Measurements from ENCODE around the gene IDI1. TPM values are rescaled to one million over a fixed set of nuclear protein-coding genes. Genes with fewer than 3 reads are reported as not detected.

The IDI1 gene
- total RNA-seq, 1 experiment from 2014 or later: 47.2 TPM

DNA sequence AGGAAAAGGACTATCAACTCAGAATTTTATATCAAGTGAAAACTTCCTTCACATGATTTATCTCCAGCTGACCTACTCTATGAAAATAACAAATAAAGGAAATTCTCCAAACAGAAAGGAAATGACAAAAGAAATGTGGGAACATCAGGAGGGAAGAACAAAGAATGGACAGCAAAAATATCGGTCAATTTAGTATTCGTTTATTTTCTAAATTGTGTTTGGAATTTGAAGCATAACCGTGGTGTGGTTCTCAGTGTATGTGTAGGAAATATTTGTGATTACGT is 16.0 kb upstream of the IDI1 start (continued):
- TF ChIP-seq GRHL2 (CRISPR knock-in tag; IDR thresholded peaks at IDR 0.05; ENCODE audit: insufficient replicate concordance, severe bottlenecking): no peak
- TF ChIP-seq, protein P1, sequence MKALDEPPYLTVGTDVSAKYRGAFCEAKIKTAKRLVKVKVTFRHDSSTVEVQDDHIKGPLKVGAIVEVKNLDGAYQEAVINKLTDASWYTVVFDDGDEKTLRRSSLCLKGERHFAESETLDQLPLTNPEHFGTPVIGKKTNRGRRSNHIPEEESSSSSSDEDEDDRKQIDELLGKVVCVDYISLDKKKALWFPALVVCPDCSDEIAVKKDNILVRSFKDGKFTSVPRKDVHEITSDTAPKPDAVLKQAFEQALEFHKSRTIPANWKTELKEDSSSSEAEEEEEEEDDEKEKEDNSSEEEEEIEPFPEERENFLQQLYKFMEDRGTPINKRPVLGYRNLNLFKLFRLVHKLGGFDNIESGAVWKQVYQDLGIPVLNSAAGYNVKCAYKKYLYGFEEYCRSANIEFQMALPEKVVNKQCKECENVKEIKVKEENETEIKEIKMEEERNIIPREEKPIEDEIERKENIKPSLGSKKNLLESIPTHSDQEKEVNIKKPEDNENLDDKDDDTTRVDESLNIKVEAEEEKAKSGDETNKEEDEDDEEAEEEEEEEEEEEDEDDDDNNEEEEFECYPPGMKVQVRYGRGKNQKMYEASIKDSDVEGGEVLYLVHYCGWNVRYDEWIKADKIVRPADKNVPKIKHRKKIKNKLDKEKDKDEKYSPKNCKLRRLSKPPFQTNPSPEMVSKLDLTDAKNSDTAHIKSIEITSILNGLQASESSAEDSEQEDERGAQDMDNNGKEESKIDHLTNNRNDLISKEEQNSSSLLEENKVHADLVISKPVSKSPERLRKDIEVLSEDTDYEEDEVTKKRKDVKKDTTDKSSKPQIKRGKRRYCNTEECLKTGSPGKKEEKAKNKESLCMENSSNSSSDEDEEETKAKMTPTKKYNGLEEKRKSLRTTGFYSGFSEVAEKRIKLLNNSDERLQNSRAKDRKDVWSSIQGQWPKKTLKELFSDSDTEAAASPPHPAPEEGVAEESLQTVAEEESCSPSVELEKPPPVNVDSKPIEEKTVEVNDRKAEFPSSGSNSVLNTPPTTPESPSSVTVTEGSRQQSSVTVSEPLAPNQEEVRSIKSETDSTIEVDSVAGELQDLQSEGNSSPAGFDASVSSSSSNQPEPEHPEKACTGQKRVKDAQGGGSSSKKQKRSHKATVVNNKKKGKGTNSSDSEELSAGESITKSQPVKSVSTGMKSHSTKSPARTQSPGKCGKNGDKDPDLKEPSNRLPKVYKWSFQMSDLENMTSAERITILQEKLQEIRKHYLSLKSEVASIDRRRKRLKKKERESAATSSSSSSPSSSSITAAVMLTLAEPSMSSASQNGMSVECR (CRISPR knock-in tag; IDR thresholded peaks at IDR 0.05; ENCODE audit: borderline replicate concordance): no peak

DNA sequence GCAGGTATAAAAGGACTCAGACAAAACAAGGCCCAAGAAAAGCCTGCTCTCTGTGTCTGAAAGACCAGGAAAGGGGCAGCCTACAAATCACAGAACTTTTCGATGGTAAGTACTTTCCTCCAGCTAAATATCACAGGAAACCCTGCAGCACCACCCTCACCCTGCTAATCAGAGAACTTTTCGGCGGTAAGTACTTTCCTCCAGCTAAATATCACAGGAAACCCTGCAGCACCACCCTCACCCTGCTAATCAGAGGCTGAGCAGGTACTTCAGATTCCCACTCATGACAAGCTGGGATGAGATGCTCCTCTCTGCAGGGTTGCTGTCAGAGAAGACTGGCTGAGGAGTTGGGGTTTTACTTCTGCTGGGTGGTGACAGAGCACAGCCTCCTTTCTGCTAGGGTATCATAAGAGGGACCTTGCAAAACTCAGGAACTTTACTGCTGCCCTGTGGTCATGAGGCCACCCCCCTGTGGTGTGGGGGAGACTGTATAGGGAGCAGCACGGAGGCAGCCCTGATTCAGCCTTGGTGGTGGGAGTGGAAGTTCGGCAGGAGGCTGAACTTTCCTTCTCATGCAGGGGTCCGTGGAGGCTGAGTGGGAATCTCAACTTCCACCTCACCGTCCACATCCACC is 14.4 kb upstream of the IDI1 start:
- Mint-ChIP-seq H3K9me3 (no peaks in the 10 kb centered on the region), H3K27ac (no peak overlapping the region), H3K4me3 (no peak overlapping the region), H3K4me1 (no peaks in the 10 kb centered on the region; the same call in 1 of the 2 replicates), H3K27me3 (ENCODE audit: low read depth) (no peaks in the 10 kb centered on the region), H3K36me3 (no peaks in the 10 kb centered on the region)
- TF ChIP-seq ZNF416 (CRISPR knock-in tag; IDR thresholded peaks at IDR 0.05): no peak
- TF ChIP-seq, protein P2, sequence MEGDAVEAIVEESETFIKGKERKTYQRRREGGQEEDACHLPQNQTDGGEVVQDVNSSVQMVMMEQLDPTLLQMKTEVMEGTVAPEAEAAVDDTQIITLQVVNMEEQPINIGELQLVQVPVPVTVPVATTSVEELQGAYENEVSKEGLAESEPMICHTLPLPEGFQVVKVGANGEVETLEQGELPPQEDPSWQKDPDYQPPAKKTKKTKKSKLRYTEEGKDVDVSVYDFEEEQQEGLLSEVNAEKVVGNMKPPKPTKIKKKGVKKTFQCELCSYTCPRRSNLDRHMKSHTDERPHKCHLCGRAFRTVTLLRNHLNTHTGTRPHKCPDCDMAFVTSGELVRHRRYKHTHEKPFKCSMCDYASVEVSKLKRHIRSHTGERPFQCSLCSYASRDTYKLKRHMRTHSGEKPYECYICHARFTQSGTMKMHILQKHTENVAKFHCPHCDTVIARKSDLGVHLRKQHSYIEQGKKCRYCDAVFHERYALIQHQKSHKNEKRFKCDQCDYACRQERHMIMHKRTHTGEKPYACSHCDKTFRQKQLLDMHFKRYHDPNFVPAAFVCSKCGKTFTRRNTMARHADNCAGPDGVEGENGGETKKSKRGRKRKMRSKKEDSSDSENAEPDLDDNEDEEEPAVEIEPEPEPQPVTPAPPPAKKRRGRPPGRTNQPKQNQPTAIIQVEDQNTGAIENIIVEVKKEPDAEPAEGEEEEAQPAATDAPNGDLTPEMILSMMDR (IDR thresholded peaks at IDR 0.05): no peak
- no peak for TF ChIP-seq PREB (CRISPR knock-in tag; IDR thresholded peaks at IDR 0.05; ENCODE audit: borderline replicate concordance)
- no peak for TF ChIP-seq MAX (CRISPR knock-in tag; IDR thresholded peaks at IDR 0.05)
- TF ChIP-seq RELA (CRISPR knock-in tag; IDR thresholded peaks at IDR 0.05; ENCODE audit: borderline replicate concordance): no peak
- POLR2A ChIA-PET: no interaction called here
- CTCF ChIA-PET: no interaction called here
- DNase-seq (ENCODE audit: low spot score) (no peak), ATAC-seq (no peak)

DNA sequence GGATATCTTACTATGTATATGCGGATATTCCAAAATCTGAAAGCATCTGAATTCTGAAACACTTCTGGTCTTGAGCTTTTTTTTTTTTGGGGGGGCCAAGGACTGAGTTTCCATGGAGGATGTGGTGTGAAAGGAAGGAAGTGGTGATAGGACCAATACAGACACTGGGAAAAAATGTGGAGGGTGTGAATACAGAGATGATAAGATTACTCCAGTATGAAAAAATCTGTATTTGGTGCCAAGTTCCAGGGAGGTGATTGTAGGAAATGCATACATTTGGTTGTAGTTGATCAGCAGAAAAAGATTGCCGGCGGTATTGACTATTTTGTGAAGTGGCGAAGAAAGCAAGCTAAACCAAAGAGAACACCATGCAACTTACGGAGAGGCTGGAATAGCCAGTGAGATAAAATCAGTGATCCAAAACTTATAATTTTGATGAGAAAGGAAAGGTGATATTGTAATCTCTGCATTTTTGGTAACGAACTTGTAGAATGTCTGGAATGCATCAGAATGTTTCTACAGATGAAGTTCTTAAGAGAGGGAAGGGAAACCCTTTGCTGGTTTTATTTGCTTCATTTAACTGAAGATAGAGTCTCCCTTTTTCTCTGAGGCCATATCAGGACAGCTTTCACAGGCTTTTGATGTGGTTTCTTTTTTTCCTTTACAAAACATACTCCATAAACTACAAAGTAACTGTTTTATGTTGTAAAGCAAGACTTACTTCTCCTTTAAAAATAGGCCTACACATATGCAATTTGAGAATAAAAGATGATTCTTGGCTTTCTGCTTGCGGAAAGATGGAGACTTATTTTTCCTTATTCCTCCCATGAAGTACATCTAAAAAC is 13.2 kb upstream of the IDI1 start:
- no peak for ATAC-seq
- Mint-ChIP-seq H3K4me1 (peaks cover 11% of the 10 kb centered on the region), H3K4me3 (no peak overlapping the region), H3K27me3 (ENCODE audit: low read depth) (no peaks in the 10 kb centered on the region), H3K9me3 (no peaks in the 10 kb centered on the region), H3K36me3 (no peaks in the 10 kb centered on the region), H3K27ac (no peak overlapping the region; the same call in 1 of the 2 replicates)
- CTCF ChIA-PET: no interaction called here
- TF ChIP-seq GRHL2 (CRISPR knock-in tag; IDR thresholded peaks at IDR 0.05; ENCODE audit: insufficient replicate concordance, severe bottlenecking) (no peak), MYBL2 (CRISPR knock-in tag; IDR thresholded peaks at IDR 0.05) (no peak), ELF4 (CRISPR knock-in tag; IDR thresholded peaks at IDR 0.05; ENCODE audit: low read depth) (no peak), IRF2 (CRISPR knock-in tag; IDR thresholded peaks at IDR 0.05; ENCODE audit: borderline replicate concordance, low read depth) (no peak), ZNF281 (CRISPR knock-in tag; IDR thresholded peaks at IDR 0.05) (no peak), SMAD4 (CRISPR knock-in tag; IDR thresholded peaks at IDR 0.05) (no peak)
- TF ChIP-seq, protein P3, sequence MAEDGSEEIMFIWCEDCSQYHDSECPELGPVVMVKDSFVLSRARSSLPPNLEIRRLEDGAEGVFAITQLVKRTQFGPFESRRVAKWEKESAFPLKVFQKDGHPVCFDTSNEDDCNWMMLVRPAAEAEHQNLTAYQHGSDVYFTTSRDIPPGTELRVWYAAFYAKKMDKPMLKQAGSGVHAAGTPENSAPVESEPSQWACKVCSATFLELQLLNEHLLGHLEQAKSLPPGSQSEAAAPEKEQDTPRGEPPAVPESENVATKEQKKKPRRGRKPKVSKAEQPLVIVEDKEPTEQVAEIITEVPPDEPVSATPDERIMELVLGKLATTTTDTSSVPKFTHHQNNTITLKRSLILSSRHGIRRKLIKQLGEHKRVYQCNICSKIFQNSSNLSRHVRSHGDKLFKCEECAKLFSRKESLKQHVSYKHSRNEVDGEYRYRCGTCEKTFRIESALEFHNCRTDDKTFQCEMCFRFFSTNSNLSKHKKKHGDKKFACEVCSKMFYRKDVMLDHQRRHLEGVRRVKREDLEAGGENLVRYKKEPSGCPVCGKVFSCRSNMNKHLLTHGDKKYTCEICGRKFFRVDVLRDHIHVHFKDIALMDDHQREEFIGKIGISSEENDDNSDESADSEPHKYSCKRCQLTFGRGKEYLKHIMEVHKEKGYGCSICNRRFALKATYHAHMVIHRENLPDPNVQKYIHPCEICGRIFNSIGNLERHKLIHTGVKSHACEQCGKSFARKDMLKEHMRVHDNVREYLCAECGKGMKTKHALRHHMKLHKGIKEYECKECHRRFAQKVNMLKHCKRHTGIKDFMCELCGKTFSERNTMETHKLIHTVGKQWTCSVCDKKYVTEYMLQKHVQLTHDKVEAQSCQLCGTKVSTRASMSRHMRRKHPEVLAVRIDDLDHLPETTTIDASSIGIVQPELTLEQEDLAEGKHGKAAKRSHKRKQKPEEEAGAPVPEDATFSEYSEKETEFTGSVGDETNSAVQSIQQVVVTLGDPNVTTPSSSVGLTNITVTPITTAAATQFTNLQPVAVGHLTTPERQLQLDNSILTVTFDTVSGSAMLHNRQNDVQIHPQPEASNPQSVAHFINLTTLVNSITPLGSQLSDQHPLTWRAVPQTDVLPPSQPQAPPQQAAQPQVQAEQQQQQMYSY (CRISPR knock-in tag; IDR thresholded peaks at IDR 0.05): no peak
- POLR2A ChIA-PET: no interaction called here
- DNase-seq (ENCODE audit: low spot score): no peak
